ENCODE results near the gene TBC1D30.
"Not testable (repeated sequence)": the region's sequence is repeated elsewhere in the genome, so short reads cannot be mapped to it uniquely, and the experiment has no call there.

The TBC1D30 gene

GRCh38 chr12:64806593-64807460 lies 17.6 kb upstream of the TBC1D30 start:
- DNase-seq (ENCODE audit: low spot score), result no peak

GRCh38 chr12:64808110-64808509 lies 16.3 kb upstream of the TBC1D30 start:
- no peak for DNase-seq (ENCODE audit: low spot score)

- no peak for DNase-seq (ENCODE audit: low spot score)
Measured at GRCh38 chr12:64810831-64811230, 13.6 kb upstream of the TBC1D30 start.

- no peak for DNase-seq (ENCODE audit: low spot score)
Measured at GRCh38 chr12:64813723-64814122, 10.7 kb upstream of the TBC1D30 start.

- DNase-seq (ENCODE audit: low spot score), result no peak
Measured at GRCh38 chr12:64814432-64814831, 10.0 kb upstream of the TBC1D30 start.

GRCh38 chr12:64819816-64820402 lies 4.5 kb upstream of the TBC1D30 start:
- no peak for DNase-seq (ENCODE audit: low spot score)

- DNase-seq (ENCODE audit: low spot score), result no peak
Measured at GRCh38 chr12:64820593-64820992, 3.9 kb upstream of the TBC1D30 start.

- DNase-seq (ENCODE audit: low spot score), result no peak
Measured at GRCh38 chr12:64821116-64821630, 3.3 kb upstream of the TBC1D30 start.

- DNase-seq (ENCODE audit: low spot score), result no peak
Measured at GRCh38 chr12:64824130-64824499, 332 bp upstream of the TBC1D30 start.

- no peak for DNase-seq (ENCODE audit: low spot score)
Measured at GRCh38 chr12:64825143-64826021, 935 bp downstream of the TBC1D30 start.

GRCh38 chr12:64826234-64826633 lies 1.8 kb downstream of the TBC1D30 start:
- no peak for DNase-seq (ENCODE audit: low spot score)

GRCh38 chr12:64828713-64829112 lies 4.3 kb downstream of the TBC1D30 start:
- DNase-seq (ENCODE audit: low spot score), result no peak

GRCh38 chr12:64833928-64834327 lies 9.5 kb downstream of the TBC1D30 start:
- DNase-seq (ENCODE audit: low spot score), result no peak

GRCh38 chr12:64835901-64836300 lies 11.5 kb downstream of the TBC1D30 start:
- no peak for DNase-seq (ENCODE audit: low spot score)

- no peak for DNase-seq (ENCODE audit: low spot score)
Measured at GRCh38 chr12:64836856-64837255, 12.4 kb downstream of the TBC1D30 start.

GRCh38 chr12:64837427-64837826 lies 13.0 kb downstream of the TBC1D30 start:
- DNase-seq (ENCODE audit: low spot score), result no peak

GRCh38 chr12:64840119-64840518 lies 15.7 kb downstream of the TBC1D30 start:
- no peak for DNase-seq (ENCODE audit: low spot score)

GRCh38 chr12:64840949-64841717 lies 16.7 kb downstream of the TBC1D30 start:
- DNase-seq (ENCODE audit: low spot score), result no peak

GRCh38 chr12:64848409-64848808 lies 24.0 kb downstream of the TBC1D30 start:
- not testable (repeated sequence) for DNase-seq (ENCODE audit: low spot score)

- no peak for DNase-seq (ENCODE audit: low spot score)
Measured at GRCh38 chr12:64858882-64859605, 34.6 kb downstream of the TBC1D30 start.

- no peak for DNase-seq (ENCODE audit: low spot score)
Measured at GRCh38 chr12:64860446-64860998, 36.1 kb downstream of the TBC1D30 start.
